ENCODE data around the gene ERN1.

The ERN1 gene

DNA sequence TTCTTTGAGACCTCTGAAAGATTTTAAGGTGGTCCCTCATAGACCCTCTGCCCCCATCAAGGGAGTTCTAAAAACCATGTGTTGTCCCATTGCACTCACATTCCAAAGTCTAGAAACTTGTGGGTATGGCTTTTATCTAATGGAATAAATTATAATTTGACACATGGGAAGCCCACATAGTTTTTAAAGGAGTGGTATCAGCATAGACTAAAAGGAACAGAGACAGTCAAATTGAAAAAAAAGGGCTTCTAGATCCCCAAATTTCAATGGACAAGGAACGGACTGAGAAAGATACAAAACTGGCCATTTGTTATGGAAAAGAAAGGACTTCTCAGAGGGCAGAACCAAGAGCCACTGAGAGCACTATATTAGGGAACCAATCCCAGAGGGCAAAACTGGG lies 60.8 kb downstream of the ERN1 start:
- H3K4me3 ChIP-seq (ENCODE audit: low read depth, low read length): no peak overlapping the region
- DNase-seq (ENCODE audit: low read depth): no peak
- TF ChIP-seq MYC (IDR thresholded peaks at IDR 0.05; ENCODE audit: low read depth, low read length): no peak
- TF ChIP-seq MAX (IDR thresholded peaks at IDR 0.05; ENCODE audit: low read depth, low read length): no peak
- TF ChIP-seq POLR2A (IDR thresholded peaks at IDR 0.05; ENCODE audit: extremely low read depth, insufficient read length): no peak
- no peak for TF ChIP-seq CTCF (IDR thresholded peaks at IDR 0.05; ENCODE audit: low read depth, low read length)

DNA sequence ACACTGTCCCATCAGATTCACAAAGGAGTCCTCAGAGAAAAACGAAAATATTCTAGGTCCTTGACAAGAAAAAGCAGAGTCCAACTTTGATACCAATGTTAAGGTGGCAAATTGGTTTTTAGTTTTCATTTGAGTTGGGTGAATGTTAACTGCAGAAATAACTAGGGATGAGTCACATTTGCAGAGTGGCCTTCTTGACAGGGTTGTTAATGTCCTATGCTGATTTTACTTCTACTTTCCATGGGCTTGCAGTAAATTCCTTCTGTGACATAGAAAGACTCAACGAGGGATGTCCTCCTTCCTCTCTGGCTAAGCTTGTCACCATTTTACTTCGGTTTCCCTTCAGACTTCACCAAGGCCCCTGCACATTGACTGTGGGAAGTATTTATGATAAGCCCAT lies 62.3 kb downstream of the ERN1 start:
- H3K4me3 ChIP-seq (ENCODE audit: low read depth, low read length): no peak overlapping the region
- TF ChIP-seq CTCF (IDR thresholded peaks at IDR 0.05; ENCODE audit: low read depth, low read length) (no peak), MYC (IDR thresholded peaks at IDR 0.05; ENCODE audit: low read depth, low read length) (no peak), MAX (IDR thresholded peaks at IDR 0.05; ENCODE audit: low read depth, low read length) (no peak), POLR2A (IDR thresholded peaks at IDR 0.05; ENCODE audit: extremely low read depth, insufficient read length) (no peak)
- no peak for DNase-seq (ENCODE audit: low read depth)

GRCh38 chr17:64066716-64067115 lies 63.2 kb downstream of the ERN1 start:
- no peak overlapping the region for H3K4me3 ChIP-seq (ENCODE audit: low read depth, low read length)
- TF ChIP-seq MAX (IDR thresholded peaks at IDR 0.05; ENCODE audit: low read depth, low read length) (no peak), MYC (IDR thresholded peaks at IDR 0.05; ENCODE audit: low read depth, low read length) (no peak), CTCF (IDR thresholded peaks at IDR 0.05; ENCODE audit: low read depth, low read length) (no peak)
- DNase-seq (ENCODE audit: low read depth): no peak

DNA sequence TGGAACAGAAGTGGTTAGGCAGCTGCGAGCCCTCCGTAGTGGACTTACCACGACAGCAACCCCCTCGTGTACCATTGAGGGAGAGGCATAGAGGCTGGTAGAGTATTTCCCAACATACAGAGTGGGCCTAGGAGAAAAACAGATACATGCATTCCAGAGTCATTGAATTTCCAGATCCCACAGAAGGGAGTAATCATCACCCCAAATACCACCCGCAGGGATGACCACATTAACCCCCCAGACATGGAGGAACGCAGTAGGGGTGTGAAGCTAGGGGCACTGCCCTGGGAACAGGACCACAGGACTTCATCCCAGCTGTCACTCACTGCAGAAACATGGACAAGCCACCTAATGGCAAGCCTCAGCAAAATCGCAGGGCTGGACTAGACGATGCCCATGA lies 64.8 kb downstream of the ERN1 start:
- no peak overlapping the region for H3K4me3 ChIP-seq (ENCODE audit: low read depth, low read length)
- TF ChIP-seq POLR2A (IDR thresholded peaks at IDR 0.05; ENCODE audit: extremely low read depth, insufficient read length): no peak
- TF ChIP-seq CTCF (IDR thresholded peaks at IDR 0.05; ENCODE audit: low read depth, low read length): no peak
- no peak for TF ChIP-seq MYC (IDR thresholded peaks at IDR 0.05; ENCODE audit: low read depth, low read length)
- no peak for TF ChIP-seq MAX (IDR thresholded peaks at IDR 0.05; ENCODE audit: low read depth, low read length)
- no peak for DNase-seq (ENCODE audit: low read depth)

DNA sequence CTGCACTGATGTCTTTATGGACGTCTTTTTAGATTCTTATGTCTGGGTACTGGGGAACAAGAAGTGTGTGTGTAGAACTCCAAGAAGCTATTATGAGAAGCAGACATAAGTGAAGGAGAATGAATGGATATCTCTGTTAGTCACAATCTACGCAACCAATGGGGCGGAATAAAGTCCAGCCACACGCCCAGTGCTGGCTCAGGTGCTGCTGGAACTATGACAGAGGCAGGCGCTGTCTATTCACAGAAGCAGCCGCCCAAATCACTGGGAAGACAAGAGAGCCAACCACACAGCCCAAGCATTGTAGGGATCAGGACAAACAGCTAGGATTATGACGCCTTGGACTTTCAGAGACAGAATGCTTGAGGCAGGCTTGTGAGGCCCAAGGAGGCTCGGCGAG lies 65.6 kb downstream of the ERN1 start:
- TF ChIP-seq CTCF (IDR thresholded peaks at IDR 0.05; ENCODE audit: low read depth, low read length): no peak
- no peak for TF ChIP-seq MAX (IDR thresholded peaks at IDR 0.05; ENCODE audit: low read depth, low read length)
- no peak for TF ChIP-seq MYC (IDR thresholded peaks at IDR 0.05; ENCODE audit: low read depth, low read length)
- no peak for TF ChIP-seq POLR2A (IDR thresholded peaks at IDR 0.05; ENCODE audit: extremely low read depth, insufficient read length)
- H3K4me3 ChIP-seq (ENCODE audit: low read depth, low read length): no peak overlapping the region
- DNase-seq (ENCODE audit: low read depth): no peak

GRCh38 chr17:64063766-64064224 lies 66.1 kb downstream of the ERN1 start:
- no peak overlapping the region for H3K4me3 ChIP-seq (ENCODE audit: low read depth, low read length)
- DNase-seq (ENCODE audit: low read depth): peak; percentile 57
- TF ChIP-seq CTCF (IDR thresholded peaks at IDR 0.05; ENCODE audit: low read depth, low read length) (no peak), POLR2A (IDR thresholded peaks at IDR 0.05; ENCODE audit: extremely low read depth, insufficient read length) (no peak), MAX (IDR thresholded peaks at IDR 0.05; ENCODE audit: low read depth, low read length) (no peak), MYC (IDR thresholded peaks at IDR 0.05; ENCODE audit: low read depth, low read length) (no peak)

Measured in NB4 (cell line).